Measurements from ENCODE around the gene ANLN.

DNA sequence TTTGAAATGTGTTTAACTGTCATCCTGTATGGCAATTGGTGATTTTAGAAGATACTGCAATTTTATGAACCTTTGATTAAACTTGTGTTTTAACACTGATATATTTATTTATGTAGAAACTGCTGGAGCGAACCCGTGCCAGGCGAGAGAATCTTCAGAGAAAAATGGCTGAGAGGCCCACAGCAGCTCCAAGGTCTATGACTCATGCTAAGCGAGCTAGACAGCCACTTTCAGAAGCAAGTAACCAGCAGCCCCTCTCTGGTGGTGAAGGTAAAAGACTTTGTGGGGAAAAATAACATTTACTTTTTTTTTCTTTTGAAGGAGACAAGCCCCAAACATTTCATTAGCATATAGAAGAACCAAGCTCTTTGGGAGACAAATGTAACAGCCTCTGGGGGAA, 6.5 kb downstream of the ANLN start:
- no peak for TF ChIP-seq POLR2A (IDR thresholded peaks at IDR 0.05; ENCODE audit: low read depth, low read length)
- no peak for TF ChIP-seq TAF1 (IDR thresholded peaks at IDR 0.05; ENCODE audit: borderline replicate concordance, low read depth, low read length)
- TF ChIP-seq POLR2AphosphoS5 (IDR thresholded peaks at IDR 0.05; ENCODE audit: low read depth, low read length), result no peak
